ENCODE data around the gene CEP170B.
"Not testable (repeated sequence)": the region's sequence is repeated elsewhere in the genome, so short reads cannot be mapped to it uniquely, and the experiment has no call there.

Gene CEP170B

DNA sequence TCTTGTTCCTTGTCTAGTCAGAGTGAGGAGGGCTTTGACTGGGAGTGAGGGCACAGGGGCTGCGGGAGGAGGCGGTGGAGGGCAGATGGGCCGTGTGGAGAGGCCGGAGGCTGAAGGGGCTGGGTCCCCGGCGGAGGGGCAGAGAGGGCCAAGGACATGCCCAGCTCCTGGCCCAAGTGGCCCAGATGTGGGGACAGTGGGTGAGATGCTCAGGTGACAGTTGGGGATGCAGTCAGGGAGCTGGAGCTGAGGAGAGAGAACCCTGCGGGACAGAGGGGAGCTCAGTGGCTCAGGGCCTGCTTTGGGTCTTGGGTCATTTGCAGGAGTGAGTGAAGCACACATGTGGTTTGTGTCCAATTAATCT is 33.1 kb downstream of the CEP170B start:
- no peak for DNase-seq (ENCODE audit: low read depth, low spot score)
- H3K4me3 ChIP-seq (ENCODE audit: low read length), result no peak overlapping the region

DNA sequence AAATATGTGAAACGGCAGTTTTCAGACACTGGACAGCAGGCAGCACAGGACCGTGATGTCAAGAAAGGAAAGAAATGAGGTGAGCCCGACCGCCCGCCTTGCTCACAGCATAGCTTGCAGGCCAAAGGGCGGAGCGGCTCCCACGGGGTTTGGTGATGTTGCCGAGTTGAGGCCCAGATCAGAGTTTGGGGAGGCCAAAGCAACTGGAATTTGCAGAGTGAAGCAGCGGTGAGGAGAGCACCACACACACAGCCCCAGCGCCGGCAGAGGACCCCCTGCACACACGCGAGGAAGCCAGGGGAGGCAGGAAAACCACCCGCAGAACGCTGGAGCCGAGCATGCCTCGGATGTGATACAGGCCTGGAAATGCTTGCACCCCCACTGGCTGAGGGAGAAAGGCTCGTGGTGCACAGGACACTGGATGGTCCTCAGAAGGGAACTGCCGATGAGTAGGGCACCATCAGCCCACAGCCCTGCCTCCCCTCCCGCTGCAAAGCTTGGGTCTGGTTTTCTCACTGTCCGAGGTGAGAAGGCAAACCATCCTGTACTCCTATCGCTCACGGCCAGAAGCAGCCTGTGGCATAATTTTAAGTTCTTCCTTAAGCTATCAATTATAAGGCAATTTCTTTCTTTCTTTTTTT is 33.9 kb downstream of the CEP170B start:
- DNase-seq (ENCODE audit: low read depth, low spot score), result no peak
- no peak overlapping the region for H3K4me3 ChIP-seq (ENCODE audit: low read length)

DNA sequence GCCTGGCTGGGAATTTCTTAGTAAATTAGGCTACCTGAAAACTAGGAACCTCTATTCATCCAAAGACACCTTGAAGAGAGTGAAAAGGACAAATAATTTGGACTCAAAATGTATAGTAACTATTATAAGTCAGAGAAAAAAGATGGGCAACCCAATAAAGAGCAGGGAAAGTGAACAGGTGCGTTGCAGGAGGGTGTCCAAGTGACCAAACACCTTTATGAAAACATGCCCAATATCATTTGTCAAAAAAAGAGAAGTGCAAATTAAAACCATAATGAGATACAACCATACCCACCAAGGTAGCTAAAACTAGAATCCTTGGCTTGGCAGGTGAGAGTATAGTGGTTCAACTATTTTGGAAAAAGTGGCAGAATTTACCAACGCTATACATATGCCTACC is 34.7 kb downstream of the CEP170B start:
- no peak for DNase-seq (ENCODE audit: low read depth, low spot score)
- no peak overlapping the region for H3K4me3 ChIP-seq (ENCODE audit: low read length)

DNA sequence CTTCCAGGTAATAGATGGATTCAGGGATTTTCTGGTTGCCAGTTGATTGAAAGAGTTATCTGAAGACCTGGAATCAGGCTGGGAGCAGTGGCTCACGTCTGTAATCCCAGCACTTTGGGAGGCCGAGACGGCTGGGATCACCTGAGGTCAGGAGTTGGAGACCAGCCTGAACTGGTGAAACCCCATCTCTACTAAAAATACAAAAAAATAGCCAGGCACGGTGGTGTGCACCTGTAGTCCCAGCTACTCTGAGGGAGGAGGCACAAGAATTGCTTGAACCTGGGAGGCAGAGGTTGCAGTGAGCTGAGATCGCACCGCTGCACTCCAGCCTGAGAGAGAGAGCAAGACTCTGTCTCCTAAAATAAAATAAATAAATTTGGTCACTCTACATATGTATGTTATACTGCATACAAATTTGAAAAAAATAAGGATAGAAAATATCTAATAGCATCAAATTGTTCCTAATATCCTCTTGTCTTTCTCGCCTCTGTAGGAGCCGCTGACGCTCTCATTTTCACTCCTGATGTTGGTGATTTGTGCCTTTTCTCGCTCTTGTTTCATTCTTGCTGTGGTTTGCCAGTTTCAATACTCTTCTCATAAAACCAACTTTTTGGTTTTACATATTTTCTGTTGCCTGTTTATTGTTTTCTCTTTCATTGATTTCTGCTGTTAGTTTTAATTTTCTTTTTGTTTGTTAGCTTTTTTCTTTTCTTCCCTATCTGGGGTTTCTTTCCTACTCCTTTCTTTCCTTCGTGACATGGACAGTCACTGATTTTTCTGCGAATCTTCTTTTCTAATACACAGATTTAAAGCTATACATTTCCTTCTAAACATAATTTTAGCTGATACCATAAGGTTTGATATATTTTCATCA is 35.8 kb downstream of the CEP170B start:
- no peak for DNase-seq (ENCODE audit: low read depth, low spot score)
- no peak overlapping the region for H3K4me3 ChIP-seq (ENCODE audit: low read length)

DNA sequence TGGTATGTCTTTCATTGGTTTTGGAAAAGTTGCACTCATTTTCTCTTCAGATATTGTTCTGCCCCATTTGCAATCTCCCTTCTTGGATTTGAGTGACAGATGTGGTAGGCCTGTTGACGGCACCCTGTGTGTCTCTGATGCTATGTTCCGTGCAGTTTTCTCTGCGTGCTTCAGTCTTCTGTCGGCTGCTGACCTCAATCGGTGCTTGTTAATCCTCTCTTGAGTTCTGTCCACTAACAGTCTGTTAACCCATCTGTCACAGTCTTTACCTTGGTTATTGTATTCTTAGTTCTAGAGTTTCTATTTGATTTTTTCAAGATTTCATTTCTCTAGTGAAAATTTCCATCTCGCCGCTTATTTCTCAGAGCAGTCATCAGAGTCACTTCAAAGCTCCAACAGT is 38.9 kb downstream of the CEP170B start:
- DNase-seq (ENCODE audit: low read depth, low spot score), result no peak
- no peak overlapping the region for H3K4me3 ChIP-seq (ENCODE audit: low read length)

DNA sequence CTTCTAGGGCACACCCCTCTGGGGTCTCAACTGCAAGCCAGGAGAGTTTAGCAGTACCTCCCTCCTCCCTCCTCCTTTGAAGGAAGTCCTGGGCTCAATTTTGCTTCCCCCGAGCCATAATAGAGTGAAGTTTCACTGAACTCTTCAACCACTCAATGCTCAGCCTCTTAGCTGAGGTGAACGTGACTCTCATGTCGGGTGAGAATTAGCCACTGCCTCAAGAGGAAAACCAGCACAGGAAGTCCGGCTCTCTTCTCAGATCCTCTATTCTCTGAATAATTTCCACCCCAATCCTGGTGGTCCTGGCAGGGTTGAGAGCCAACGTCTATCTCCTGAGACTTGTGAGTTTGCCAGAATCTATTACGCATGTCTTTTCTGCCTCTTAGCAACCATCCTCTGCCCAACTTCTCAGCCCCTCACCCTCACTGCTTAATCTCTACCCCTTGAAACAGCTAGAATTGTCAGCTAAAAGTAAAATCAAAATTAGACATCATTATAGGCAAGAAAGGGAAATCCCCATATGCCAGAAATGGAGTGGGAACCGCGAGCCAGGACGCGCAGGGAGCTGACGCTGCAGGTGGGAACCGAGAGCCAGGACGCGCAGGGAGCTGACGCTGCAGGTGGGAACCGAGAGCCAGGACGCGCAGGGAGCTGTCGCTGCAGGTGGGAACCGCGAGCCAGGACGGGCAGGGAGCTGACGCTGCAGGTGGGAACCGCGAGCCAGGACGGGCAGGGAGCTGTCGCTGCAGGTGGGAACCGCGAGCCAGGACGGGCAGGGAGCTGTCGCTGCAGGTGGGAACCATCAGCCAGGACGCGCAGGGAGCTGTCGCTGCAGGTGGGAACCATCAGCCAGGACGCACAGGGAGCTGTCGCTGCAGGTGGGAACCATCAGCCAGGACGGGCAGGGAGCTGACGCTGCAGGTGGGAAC is 39.8 kb downstream of the CEP170B start:
- H3K4me3 ChIP-seq (ENCODE audit: low read length); DNase-seq (ENCODE audit: low read depth, low spot score): not testable (repeated sequence)

DNA sequence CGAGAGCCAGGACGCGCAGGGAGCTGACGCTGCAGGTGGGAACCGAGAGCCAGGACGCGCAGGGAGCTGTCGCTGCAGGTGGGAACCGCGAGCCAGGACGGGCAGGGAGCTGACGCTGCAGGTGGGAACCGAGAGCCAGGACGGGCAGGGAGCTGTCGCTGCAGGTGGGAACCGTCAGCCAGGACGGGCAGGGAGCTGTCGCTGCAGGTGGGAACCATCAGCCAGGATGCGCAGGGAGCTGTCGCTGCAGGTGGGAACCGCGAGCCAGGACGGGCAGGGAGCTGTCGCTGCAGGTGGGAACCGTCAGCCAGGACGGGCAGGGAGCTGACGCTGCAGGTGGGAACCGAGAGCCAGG is 40.5 kb downstream of the CEP170B start:
- DNase-seq (ENCODE audit: low read depth, low spot score), result not testable (repeated sequence)

DNA sequence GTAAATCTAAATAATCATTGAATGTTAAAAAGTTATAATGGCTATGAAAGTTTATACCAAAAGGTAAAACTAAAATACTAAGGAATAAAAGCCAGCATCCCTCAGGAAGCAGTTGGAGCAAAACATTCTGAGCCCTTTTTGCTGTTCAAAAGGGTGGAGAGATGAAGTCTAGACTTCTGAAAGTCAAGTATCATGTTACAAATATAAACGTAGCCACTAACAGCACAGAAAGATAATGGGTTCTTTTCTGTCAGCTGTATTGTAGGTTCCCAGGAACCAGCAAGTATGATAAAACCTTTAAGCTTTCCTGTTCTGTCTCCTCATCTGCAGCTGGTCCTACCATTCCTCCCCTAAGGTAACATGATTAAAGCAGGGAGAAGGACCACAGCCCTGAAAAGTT is 43.2 kb downstream of the CEP170B start:
- no peak overlapping the region for H3K4me3 ChIP-seq (ENCODE audit: low read length)
- DNase-seq (ENCODE audit: low read depth, low spot score), result no peak

More for the DNA sequence above, 40.5 kb downstream of the CEP170B start:
- H3K4me3 ChIP-seq (ENCODE audit: low read length), result not testable (repeated sequence)

DNA sequence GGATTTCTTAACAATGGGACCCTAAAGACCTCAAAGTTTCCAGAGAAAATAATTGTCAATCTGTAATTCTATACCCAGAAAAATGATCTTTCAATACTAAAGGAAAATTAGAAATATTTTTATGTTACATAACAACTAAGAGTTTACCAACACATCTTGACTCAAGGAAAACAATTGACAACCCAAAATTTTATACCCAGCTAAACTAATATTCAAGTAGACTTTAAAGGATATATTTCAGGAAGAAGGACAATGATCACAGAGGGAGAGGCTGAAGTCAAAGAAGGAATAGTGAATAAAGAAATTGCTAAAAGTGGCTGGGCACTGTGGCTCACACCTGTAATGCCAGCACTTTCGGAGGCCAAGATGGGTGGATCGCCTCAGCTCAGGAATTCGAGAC is 47.0 kb downstream of the CEP170B start:
- H3K4me3 ChIP-seq (ENCODE audit: low read length), result no peak overlapping the region
- no peak for DNase-seq (ENCODE audit: low read depth, low spot score)

DNA sequence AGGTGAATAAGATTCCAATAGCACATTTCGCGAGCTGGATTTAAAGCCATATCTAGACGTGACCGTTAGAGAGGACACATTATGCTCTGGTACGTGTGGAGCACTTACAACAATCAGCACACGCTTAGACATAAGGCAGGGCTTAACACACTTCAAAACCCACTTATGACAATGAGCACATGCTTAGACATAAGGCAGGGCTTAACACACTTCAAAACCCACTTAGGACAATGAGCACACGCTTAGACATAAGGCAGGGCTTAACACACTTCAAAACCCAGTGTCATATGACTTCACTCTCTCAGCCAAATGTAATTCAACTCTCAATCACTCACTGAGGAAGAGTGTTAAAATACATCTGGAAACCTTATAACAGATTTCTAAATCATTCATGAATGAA is 48.4 kb downstream of the CEP170B start:
- no peak overlapping the region for H3K4me3 ChIP-seq (ENCODE audit: low read length)
- DNase-seq (ENCODE audit: low read depth, low spot score), result no peak

DNA sequence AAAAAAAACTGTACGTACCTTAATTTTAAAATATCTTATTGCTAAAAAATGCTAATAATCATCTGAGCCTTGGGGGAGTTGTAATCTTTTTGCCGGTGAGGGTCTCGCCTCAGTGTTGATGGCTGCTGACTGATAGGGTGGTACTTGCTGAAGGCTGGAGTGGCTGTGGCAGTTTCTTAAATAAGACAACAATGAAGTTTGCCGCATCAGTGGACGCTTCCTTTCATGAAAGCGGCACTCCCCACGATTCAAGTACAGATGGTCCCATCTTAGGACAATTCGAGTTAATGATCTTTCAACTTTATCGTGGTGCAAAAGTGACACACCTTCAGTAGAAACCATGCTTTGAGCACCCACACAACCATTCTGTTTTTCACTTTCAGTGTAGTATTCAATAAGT is 52.0 kb downstream of the CEP170B start:
- no peak overlapping the region for H3K4me3 ChIP-seq (ENCODE audit: low read length)
- no peak for DNase-seq (ENCODE audit: low read depth, low spot score)

DNA sequence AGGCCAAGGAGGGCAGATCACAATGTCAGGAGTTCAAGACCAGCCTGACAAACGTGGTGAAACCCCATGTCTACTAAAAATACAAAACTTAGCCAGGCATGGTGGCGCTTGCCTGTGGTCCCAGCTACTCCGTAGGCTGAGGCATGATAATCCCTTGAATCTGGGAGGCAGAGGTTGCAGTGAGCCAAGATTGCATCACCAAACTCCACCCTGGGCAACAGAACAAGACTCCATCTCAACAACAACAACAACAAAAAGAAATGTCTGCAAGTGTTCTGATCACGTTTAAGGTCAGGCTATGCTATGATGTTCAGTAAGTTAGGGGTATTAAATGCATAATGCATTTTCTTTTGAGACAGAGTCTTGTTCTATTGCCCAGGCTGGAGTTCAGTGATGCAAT is 52.9 kb downstream of the CEP170B start:
- DNase-seq (ENCODE audit: low read depth, low spot score), result no peak
- no peak overlapping the region for H3K4me3 ChIP-seq (ENCODE audit: low read length)

DNA sequence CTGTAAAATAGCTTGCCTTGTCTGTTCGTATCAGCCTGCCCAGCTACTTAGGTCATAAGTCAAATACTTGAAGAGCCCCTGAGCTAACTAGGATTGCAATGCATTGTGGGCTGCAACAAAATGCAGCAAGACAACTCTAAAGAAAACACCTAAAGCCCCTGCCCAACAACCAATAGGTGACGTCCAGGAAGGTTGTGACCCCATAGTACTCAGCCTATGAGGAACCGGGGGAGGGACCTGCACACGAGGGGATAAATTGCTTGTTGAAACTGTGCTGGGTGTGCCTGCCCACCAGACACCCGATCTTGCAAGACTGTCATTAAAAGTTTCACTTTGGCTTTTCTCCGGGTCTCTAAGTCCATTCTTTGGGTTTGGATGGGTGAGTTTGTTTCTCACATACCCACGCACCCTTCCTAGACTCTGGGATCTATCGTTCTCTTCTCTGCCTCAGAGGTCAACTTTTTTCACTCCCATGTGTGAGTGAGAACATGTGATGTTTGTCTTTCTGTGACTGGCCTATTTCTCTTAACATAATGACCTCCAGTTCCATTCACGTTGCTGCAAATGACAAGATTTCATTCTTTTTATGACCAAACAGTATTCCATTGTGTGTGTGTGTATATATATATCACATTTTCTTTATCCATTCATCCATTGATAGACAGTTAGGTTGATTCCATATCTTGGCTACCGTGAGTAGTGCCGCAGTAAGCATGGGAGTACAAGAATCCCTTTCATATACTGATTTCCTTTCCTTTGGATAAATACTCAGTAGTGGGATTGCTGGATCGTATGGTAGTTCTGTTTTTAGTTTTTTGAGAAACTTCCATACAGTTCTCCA is 54.3 kb downstream of the CEP170B start:
- DNase-seq (ENCODE audit: low read depth, low spot score); H3K4me3 ChIP-seq (ENCODE audit: low read length): not testable (repeated sequence)

DNA sequence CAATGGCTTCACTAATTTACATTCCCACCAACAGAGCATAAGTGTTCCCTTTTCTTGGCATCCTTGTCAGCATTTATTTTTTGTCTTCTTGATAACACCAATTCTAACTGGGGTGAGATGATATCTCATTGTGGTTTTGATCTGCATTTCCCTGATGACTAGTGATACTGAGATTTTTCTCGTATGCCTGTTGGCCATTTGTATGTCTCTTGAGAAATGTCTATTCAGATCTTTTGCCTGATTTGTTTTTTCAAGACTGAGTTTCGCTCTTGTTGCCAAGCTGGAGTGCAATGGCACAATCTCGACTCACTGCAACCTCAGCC is 54.9 kb downstream of the CEP170B start:
- DNase-seq (ENCODE audit: low read depth, low spot score), result no peak
- no peak overlapping the region for H3K4me3 ChIP-seq (ENCODE audit: low read length)

DNA sequence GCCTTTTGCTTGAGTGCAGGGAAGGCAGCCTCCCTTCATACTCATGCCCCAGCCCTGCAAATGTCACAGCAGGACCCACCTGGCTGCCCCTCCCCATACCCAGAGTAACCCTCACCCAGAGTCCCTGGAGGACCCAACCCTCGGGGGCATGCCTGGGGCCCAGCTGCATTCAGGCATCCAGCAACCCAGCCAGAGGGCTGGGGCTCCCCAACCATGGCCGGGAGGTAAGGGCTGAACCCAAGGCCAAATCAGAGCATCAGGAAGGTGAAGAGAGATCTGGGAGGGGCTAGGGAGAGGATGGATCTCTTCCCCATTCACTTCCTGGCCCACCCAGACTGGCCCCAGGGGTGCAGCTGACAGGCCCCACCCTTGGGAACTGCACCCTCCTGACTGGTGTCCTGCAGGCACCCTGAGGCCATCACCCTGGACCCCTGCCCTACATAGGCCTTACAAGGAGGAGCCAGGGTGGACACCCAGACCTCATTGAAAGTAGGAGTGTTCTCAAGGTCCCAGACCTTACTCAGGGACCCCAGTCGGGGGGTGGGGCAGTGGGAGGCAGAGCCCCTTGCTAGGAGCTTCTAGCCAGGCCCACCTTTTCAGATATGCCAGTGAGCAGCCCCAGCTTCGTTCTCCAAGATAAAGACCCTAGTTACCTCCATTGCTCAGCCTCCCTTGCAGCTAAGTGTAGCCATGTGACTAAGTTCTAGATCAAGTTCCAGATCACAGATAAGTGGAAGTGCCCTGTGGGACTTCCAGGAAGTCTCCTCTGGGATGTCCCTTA is 58.8 kb downstream of the CEP170B start:
- DNase-seq (ENCODE audit: low read depth, low spot score), result no peak
- H3K4me3 ChIP-seq (ENCODE audit: low read length), result no peak overlapping the region

DNA sequence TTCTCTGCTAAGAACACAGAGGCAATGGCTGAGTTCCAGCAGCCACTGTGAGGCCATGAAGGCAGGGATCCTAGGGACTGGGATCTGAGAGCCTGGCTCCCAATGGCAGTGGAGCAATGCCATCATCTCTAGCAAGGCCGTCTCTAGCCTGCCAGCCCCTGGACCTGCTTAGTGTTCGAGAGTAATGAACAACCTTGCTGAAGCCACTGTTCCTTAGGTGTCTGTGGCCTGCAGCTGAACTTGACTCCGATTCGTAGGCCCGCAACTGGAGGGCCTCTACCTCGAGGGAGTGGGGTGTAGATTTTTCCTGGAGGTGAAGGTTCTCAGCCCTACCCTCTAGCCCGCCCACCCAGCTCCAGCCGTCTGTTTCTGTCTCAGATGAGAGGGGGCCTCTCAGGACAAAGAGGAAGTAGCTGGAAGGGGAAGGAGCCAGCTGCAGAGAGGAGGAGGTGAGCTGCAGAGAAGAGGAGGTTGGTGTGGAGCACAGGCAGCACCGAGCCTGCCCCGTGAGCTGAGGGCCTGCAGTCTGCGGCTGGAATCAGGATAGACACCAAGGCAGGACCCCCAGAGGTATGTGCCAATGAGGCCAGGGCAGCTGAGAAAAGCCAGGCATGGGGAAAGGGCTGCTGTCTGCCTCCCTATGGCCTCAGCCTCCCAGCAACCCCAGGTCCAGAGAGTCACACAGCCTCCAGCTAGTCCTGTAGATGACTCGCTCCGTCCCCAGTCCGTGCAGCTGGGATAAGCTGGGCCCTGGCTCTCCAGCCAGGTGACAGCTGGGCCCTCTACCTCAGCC is 59.5 kb downstream of the CEP170B start, which contains the start of gene PLD4:
Gene PLD4, plus strand, starts transcription at position 459 of the 793 bp plus-strand sequence. CDS start 2,262 bp downstream, outside the sequence.
- H3K4me3 ChIP-seq (ENCODE audit: low read length), result no peak within 1 kb of the TSS

DNA sequence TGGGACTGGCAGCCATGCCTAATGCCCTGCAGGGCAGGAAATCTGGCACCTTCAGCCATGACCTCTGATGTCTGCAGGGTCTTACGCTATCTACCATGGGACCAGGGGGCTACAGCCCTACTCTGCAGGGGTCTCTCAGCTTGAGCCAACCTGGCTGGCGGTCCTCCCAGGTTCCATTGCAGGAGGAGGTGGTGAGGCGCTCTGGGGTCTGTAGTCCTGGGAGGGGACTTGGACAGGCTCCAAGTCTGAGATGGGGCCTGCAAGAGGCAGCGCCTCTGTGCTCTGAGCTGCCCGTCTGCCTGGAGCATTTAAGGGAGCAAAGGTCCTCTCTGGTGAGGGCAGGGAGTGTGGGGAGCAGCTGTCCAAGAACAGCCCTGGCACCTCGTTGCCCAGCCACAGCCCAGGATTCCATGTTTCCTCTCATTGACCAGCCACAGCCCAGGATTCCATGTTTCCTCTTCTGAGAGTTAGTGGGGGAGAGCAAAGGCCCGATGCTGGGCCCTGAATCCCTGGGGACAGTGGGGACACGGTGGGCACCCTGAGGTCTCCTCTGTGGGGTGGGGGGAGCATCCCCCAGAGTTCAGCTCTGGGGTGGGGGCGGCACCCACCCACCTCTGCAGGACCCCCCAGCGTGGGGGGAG is 60.3 kb downstream of the CEP170B start:
- H3K4me3 ChIP-seq (ENCODE audit: low read length), result no peak overlapping the region
- DNase-seq (ENCODE audit: low read depth, low spot score), result no peak

More for the DNA sequence above, 59.5 kb downstream of the CEP170B start, which contains the start of gene PLD4:
- no peak for DNase-seq (ENCODE audit: low read depth, low spot score)

Data from Jurkat, Clone E6-1 (cell line).